Neural cell (in vitro differentiated cells): ENCODE data around the gene AKAP10. TPM values are rescaled to one million over a fixed set of nuclear protein-coding genes. Genes with fewer than 3 reads are reported as not detected.

Experiments
- H2AFZ ChIP-seq: fragments of 200-600, 300-800 bp; sonication (generic), shearing (Covaris generic); 2 replicates; pipeline ENCODE4 v1.6.0; 2014; ENCODE audit warnings: low read depth, mild to moderate bottlenecking, antibody characterized with exemption, low read length, moderate library complexity
- H3F3A ChIP-seq: fragments of 200-600 bp; shearing (Covaris generic); 2 replicates; pipeline ENCODE4 v1.6.1; 2016; ENCODE audit warnings: mild to moderate bottlenecking, moderate library complexity, mixed read lengths, antibody characterized with exemption, low read length; ENCODE audit not compliant: insufficient read depth, poor library complexity, severe bottlenecking
- H3K27ac ChIP-seq: fragments of 200-600, 300-800 bp; sonication (generic), shearing (Covaris generic); 2 replicates; pipeline ENCODE4 v1.5.1; 2014; ENCODE audit warnings: mild to moderate bottlenecking, low read length, moderate library complexity
- H3K27me3 ChIP-seq: fragments of 300-800, 200-600 bp; sonication (generic), shearing (Covaris generic); 2 replicates; pipeline ENCODE4 v1.6.0; 2014; ENCODE audit warnings: mild to moderate bottlenecking, low read depth, low read length, moderate library complexity; ENCODE audit not compliant: insufficient read depth
- H3K36me3 ChIP-seq: fragments of 300-800, 200-600 bp; sonication (generic), shearing (Covaris generic); 2 replicates; pipeline ENCODE4 v1.5.1; 2014; ENCODE audit warnings: mild to moderate bottlenecking, antibody characterized with exemption, low read length, moderate library complexity; ENCODE audit not compliant: insufficient read depth
- H3K4me2 ChIP-seq: fragments of 300-800, 200-600 bp; sonication (generic), shearing (Covaris generic); 2 replicates; pipeline ENCODE4 v1.6.0; 2014; ENCODE audit warnings: mild to moderate bottlenecking, low read length
- H3K4me3 ChIP-seq: fragments of 300-800, 200-600 bp; sonication (generic), shearing (Covaris generic); 2 replicates; pipeline ENCODE4 v1.5.1; 2014; ENCODE audit warnings: mild to moderate bottlenecking, low read length, moderate library complexity
- H3K79me2 ChIP-seq: fragments of 200-600 bp; shearing (Covaris generic); replicated peaks from 2 replicates; pipeline ENCODE4 v1.6.0; 2014; ENCODE audit warnings: mild to moderate bottlenecking, low read length, moderate library complexity; ENCODE audit not compliant: insufficient read depth
- H3K9ac ChIP-seq: fragments of 300-800, 200-600 bp; sonication (generic), shearing (Covaris generic); 2 replicates; pipeline ENCODE4 v1.6.1; 2016; ENCODE audit warnings: mild to moderate bottlenecking, low read length, mixed read lengths
- H3K9me2 ChIP-seq: fragments of 200-600 bp; shearing (Covaris generic); 2 replicates; pipeline ENCODE4 v1.6.1; 2016; ENCODE audit warnings: mild to moderate bottlenecking, low read length, mixed read lengths; ENCODE audit not compliant: insufficient read depth
- H3K9me3 ChIP-seq: fragments of 200-600, 300-800 bp; sonication (generic), shearing (Covaris generic); 2 replicates; pipeline ENCODE4 v1.6.1; 2016; ENCODE audit warnings: mild to moderate bottlenecking, mixed run types, low read length, moderate library complexity, mixed read lengths
- H4K20me1 ChIP-seq: fragments of 200-600 bp; shearing (Covaris generic); 2 replicates; pipeline ENCODE4 v1.6.1; 2016; ENCODE audit warnings: mild to moderate bottlenecking, mixed run types; ENCODE audit not compliant: insufficient read depth
- CTCF ChIP-seq: fragments of 450-650 bp; IDR thresholded peaks from 2 replicates; pipeline ENCODE4 v1.5.1; 2014; ENCODE audit warnings: antibody characterized with exemption, mild to moderate bottlenecking, moderate library complexity; ENCODE audit not compliant: poor library complexity, severe bottlenecking
- EP300 ChIP-seq: fragments of 450-650 bp; conservative IDR thresholded peaks from 2 replicates; pipeline ENCODE4 v1.6.1; 2014; ENCODE audit warnings: antibody characterized with exemption, mild to moderate bottlenecking, moderate library complexity; ENCODE audit not compliant: poor library complexity, severe bottlenecking
- EZH2 ChIP-seq: fragments of 200-600, 300-800 bp; shearing (Covaris generic), sonication (generic); IDR thresholded peaks from 2 replicates; pipeline ENCODE4 v1.6.1; 2014; ENCODE audit warnings: antibody characterized with exemption, low read length, borderline replicate concordance, mild to moderate bottlenecking; ENCODE audit not compliant: insufficient read depth, poor library complexity, severe bottlenecking
- MXI1 ChIP-seq: fragments of 450-650 bp; conservative IDR thresholded peaks from 2 replicates; pipeline ENCODE4 v1.6.1; 2014; ENCODE audit warnings: antibody characterized with exemption, mild to moderate bottlenecking; ENCODE audit not compliant: poor library complexity, severe bottlenecking
- POLR2AphosphoS5 ChIP-seq: IDR thresholded peaks from 2 replicates; pipeline ENCODE4 v1.6.1; 2012
- RAD21 ChIP-seq: fragments of 450-650 bp; conservative IDR thresholded peaks from 2 replicates; pipeline ENCODE4 v1.6.1; 2014; ENCODE audit warnings: antibody characterized with exemption, mild to moderate bottlenecking, moderate library complexity
- REST ChIP-seq: IDR thresholded peaks from 2 replicates; pipeline ENCODE4 v1.6.1; 2012; ENCODE audit warnings: borderline replicate concordance
- SMC3 ChIP-seq: fragments of 450-650 bp; conservative IDR thresholded peaks from 2 replicates; pipeline ENCODE4 v1.6.1; 2014; ENCODE audit warnings: antibody characterized with exemption, mild to moderate bottlenecking, moderate library complexity; ENCODE audit not compliant: poor library complexity
- TAF1 ChIP-seq: IDR thresholded peaks from 2 replicates; pipeline ENCODE4 v1.6.1; 2012; ENCODE audit warnings: low read depth
- polyA plus RNA-seq: library from polyadenylated mRNA; depleted of rRNA; stranded (reverse); fragments of >200 nt; gene quantifications from 2 replicates; pipeline ENCODE4 v1.2.3, GENCODE V29; 2014

Gene AKAP10
- polyA plus RNA-seq, 1 donor from 2014 or later = 27.3 TPM

- H2AFZ ChIP-seq = no peak overlapping the region
- no peaks in the 10 kb centered on the region for H3F3A ChIP-seq
- H3K27me3 ChIP-seq = no peaks in the 10 kb centered on the region
- H3K4me3 ChIP-seq = no peak overlapping the region
- no peak overlapping the region for H3K27ac ChIP-seq
- no peaks in the 10 kb centered on the region for H3K79me2 ChIP-seq
- no peaks in the 10 kb centered on the region for H3K36me3 ChIP-seq
- TF ChIP-seq EZH2 = no peak
- no peak for TF ChIP-seq MXI1
- TF ChIP-seq POLR2AphosphoS5 = no peak
- TF ChIP-seq RAD21 = no peak
- no peak for TF ChIP-seq TAF1
- no peak for TF ChIP-seq EP300
- no peak for TF ChIP-seq SMC3
- no peak for TF ChIP-seq CTCF
- no peak for TF ChIP-seq REST
- no peak overlapping the region for H3K9ac ChIP-seq
- H3K4me2 ChIP-seq = no peak overlapping the region
- H3K9me2 ChIP-seq = no peaks in the 10 kb centered on the region
- H3K9me3 ChIP-seq = no peaks in the 10 kb centered on the region
- H4K20me1 ChIP-seq = no peaks in the 10 kb centered on the region
Observed at GRCh38 chr17:19904924-19905323, 72.7 kb downstream of the AKAP10 start.

GRCh38 chr17:19904412-19904811, 73.2 kb downstream of the AKAP10 start:
- H4K20me1 ChIP-seq = no peaks in the 10 kb centered on the region
- H3K27me3 ChIP-seq = no peaks in the 10 kb centered on the region
- no peaks in the 10 kb centered on the region for H3K9me3 ChIP-seq
- TF ChIP-seq SMC3 = no peak
- no peak for TF ChIP-seq MXI1
- TF ChIP-seq RAD21 = no peak
- TF ChIP-seq EP300 = no peak
- H2AFZ ChIP-seq = no peak overlapping the region
- no peaks in the 10 kb centered on the region for H3F3A ChIP-seq
- H3K9ac ChIP-seq = no peak overlapping the region
- H3K36me3 ChIP-seq = no peaks in the 10 kb centered on the region
- no peak overlapping the region for H3K4me2 ChIP-seq
- H3K9me2 ChIP-seq = no peaks in the 10 kb centered on the region
- H3K4me3 ChIP-seq = no peak overlapping the region
- H3K27ac ChIP-seq = no peak overlapping the region
- no peaks in the 10 kb centered on the region for H3K79me2 ChIP-seq
